Mesenteric fat pad (tissue), 1 donor: Measurements from ENCODE around the gene SEPTIN2. TPM values are rescaled to one million over a fixed set of nuclear protein-coding genes. Genes with fewer than 3 reads are reported as not detected.
"Not testable (repeated sequence)": the region's sequence is repeated elsewhere in the genome, so short reads cannot be mapped to it uniquely, and the experiment has no call there.

Source experiments
- DNase-seq: peaks from one replicate; pipeline ENCODE4 v3.0.0-alpha.2; 2020; ENCODE audit warnings: low spot score
- total RNA-seq: library from RNA; stranded (reverse); fragmentation: NEBNext Ultra II Directional; extraction: Animal tissue kit (Norgen Biotek cat#: 25700); gene quantifications from one replicate; pipeline ENCODE4 v1.2.1, GENCODE V29; 2021
- donor health status: DM: yes; HTN: yes; CAD: no.

The SEPTIN2 gene
- total RNA-seq, 1 donor from 2014 or later, result 403 TPM

- no peak for DNase-seq
These were observed 64.1 kb downstream of the SEPTIN2 start for GRCh38 chr2:241379481-241380480.

GRCh38 chr2:241381872-241382271, 66.1 kb downstream of the SEPTIN2 start:
- DNase-seq, result no peak

- DNase-seq, result not testable (repeated sequence)
These were observed 69.7 kb downstream of the SEPTIN2 start for GRCh38 chr2:241385450-241385849.

GRCh38 chr2:241386519-241386918, 70.8 kb downstream of the SEPTIN2 start:
- no peak for DNase-seq

- no peak for DNase-seq
These were observed 74.0 kb downstream of the SEPTIN2 start for GRCh38 chr2:241389697-241390096.

GRCh38 chr2:241390301-241391206, 74.8 kb downstream of the SEPTIN2 start:
- DNase-seq, result no peak

GRCh38 chr2:241391892-241392665, 76.4 kb downstream of the SEPTIN2 start:
- DNase-seq, result no peak

- not testable (repeated sequence) for DNase-seq
These were observed 77.0 kb downstream of the SEPTIN2 start for GRCh38 chr2:241392753-241393152.

- DNase-seq, result no peak
These were observed 77.9 kb downstream of the SEPTIN2 start for GRCh38 chr2:241393524-241394196.

GRCh38 chr2:241396809-241397208, 81.1 kb downstream of the SEPTIN2 start:
- not testable (repeated sequence) for DNase-seq

- no peak for DNase-seq
These were observed 84.5 kb downstream of the SEPTIN2 start for GRCh38 chr2:241399941-241400922.

Other genes with a start within 250 kb of the SEPTIN2 start
- 23.6 TPM for gene MTERF4, start 213.6 kb upstream of the SEPTIN2 start, total RNA-seq
- gene PASK, start 166.5 kb upstream of the SEPTIN2 start, total RNA-seq, result 6.4 TPM
- 48.9 TPM for gene PPP1R7, start 165.5 kb upstream of the SEPTIN2 start, total RNA-seq
- 1.7 TPM for gene ANO7, start 127.2 kb upstream of the SEPTIN2 start, total RNA-seq
- gene HDLBP, start 253 bp upstream of the SEPTIN2 start, total RNA-seq, result 492 TPM
- 44.6 TPM for gene FARP2, start 40.4 kb downstream of the SEPTIN2 start, total RNA-seq
- 95.5 TPM for gene STK25, start 192.7 kb downstream of the SEPTIN2 start, total RNA-seq
- gene BOK, start 242.8 kb downstream of the SEPTIN2 start, total RNA-seq, result 115 TPM